Measurements from ENCODE around the gene UBE2E1. TPM values are rescaled to one million over a fixed set of nuclear protein-coding genes. Genes with fewer than 3 reads are reported as not detected.
"Not testable (repeated sequence)": the region's sequence is repeated elsewhere in the genome, so short reads cannot be mapped to it uniquely, and the experiment has no call there.

UBE2E1 gene
- total RNA-seq, 4 donors from 2014 or later, result 32.6 to 62.5 (median 55.9) TPM

GRCh38 chr3:23875113-23875725, 69.5 kb downstream of the UBE2E1 start:
- 74 to 75% methylated on average over 4 of the region's 4 CpGs for WGBS, 2 donors
- H3K4me3 ChIP-seq (ENCODE audit: low read depth, poor library complexity, severe bottlenecking), result no peak overlapping the region
- no peak for TF ChIP-seq POLR2A (IDR thresholded peaks at IDR 0.05)
- TF ChIP-seq CTCF (IDR thresholded peaks at IDR 0.05), result no peak
- intact Hi-C loops (cut with DNase I; ENCODE audit: low total_unique reads), result no loop called here
- DNase-seq (ENCODE audit: low spot score in 2 of 2), result no peak

GRCh38 chr3:23876923-23877322, 71.2 kb downstream of the UBE2E1 start:
- no peak for TF ChIP-seq CTCF (IDR thresholded peaks at IDR 0.05)
- TF ChIP-seq POLR2A (IDR thresholded peaks at IDR 0.05), result no peak
- no peak overlapping the region for H3K4me3 ChIP-seq (ENCODE audit: low read depth, poor library complexity, severe bottlenecking)
- intact Hi-C loops (cut with DNase I; ENCODE audit: low total_unique reads), result no loop called here
- WGBS, 2 donors, result 55 to 81% methylated on average over 2 of the region's 2 CpGs
- DNase-seq (ENCODE audit: low spot score in 2 of 2), result no peak

- TF ChIP-seq CTCF (IDR thresholded peaks at IDR 0.05) (no peak), POLR2A (IDR thresholded peaks at IDR 0.05) (no peak)
- WGBS, 2 donors, result 26 to 38% methylated on average over 5 of the region's 5 CpGs
- H3K4me3 ChIP-seq (ENCODE audit: low read depth, poor library complexity, severe bottlenecking), result no peak overlapping the region
- intact Hi-C loops (cut with DNase I; ENCODE audit: low total_unique reads), result no loop called here
- DNase-seq (ENCODE audit: low spot score in 2 of 2), result no peak
Observed at GRCh38 chr3:23877329-23877980, 71.7 kb downstream of the UBE2E1 start.

DNA sequence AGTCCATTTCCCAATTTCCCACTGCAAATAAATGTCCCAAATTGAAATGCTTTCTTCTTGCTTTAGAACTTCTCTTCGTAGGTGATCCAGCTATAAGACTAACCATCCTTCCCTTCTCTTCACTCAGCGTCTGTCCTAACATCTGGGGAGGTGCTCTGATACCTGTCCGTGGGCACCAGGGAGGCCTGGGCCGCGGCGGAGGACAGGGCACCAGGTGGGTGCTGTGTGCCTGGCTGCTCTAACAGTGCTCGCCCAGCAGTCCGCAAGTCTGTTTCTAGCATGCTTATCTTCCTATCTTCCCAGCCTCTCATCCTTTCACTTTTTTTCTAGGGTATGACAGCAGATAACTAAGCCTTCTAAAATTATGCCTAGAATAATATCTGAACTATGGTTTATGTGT, 73.7 kb downstream of the UBE2E1 start:
- no peak overlapping the region for H3K4me3 ChIP-seq (ENCODE audit: low read depth, poor library complexity, severe bottlenecking)
- TF ChIP-seq CTCF (IDR thresholded peaks at IDR 0.05) (no peak), POLR2A (IDR thresholded peaks at IDR 0.05) (no peak)
- no peak for DNase-seq (ENCODE audit: low spot score in 2 of 2)
- 97% methylated on average over 8 of the region's 8 CpGs for WGBS, 2 donors
- intact Hi-C loops (cut with DNase I; ENCODE audit: low total_unique reads), result no loop called here

- TF ChIP-seq CTCF (IDR thresholded peaks at IDR 0.05), result no peak
- no peak for TF ChIP-seq POLR2A (IDR thresholded peaks at IDR 0.05)
- DNase-seq (ENCODE audit: low spot score in 2 of 2), result no peak
- intact Hi-C loops (cut with DNase I; ENCODE audit: low total_unique reads), result no loop called here
- H3K4me3 ChIP-seq (ENCODE audit: low read depth, poor library complexity, severe bottlenecking), result no peak overlapping the region
- 67 to 70% methylated on average over 4 of the region's 4 CpGs for WGBS, 2 donors
Observed at GRCh38 chr3:23880703-23881339, 75.1 kb downstream of the UBE2E1 start.

DNA sequence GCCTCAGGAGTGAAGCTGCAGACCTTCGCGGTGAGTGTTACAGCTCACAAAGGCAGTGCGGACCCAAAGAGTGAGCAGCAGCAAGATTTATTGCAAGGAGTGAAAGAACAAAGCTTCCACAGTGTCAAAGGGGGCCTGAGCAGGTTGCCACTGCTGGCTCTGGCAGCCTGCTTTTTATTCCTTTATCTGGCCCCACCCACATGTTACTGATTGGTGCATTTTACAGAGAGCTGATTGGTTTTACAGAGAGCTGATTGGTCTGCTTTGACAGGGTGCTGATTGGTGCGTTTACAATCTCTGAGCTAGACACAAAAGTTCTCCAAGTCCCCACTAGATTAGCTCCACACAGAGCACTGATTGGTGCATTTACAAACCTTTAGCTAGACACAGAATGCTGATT, 76.2 kb downstream of the UBE2E1 start:
- intact Hi-C loops (cut with DNase I; ENCODE audit: low total_unique reads); H3K4me3 ChIP-seq (ENCODE audit: low read depth, poor library complexity, severe bottlenecking); DNase-seq (ENCODE audit: low spot score in 2 of 2): not testable (repeated sequence)
- 87 to 91% methylated on average over 4 of the region's 4 CpGs for WGBS, 2 donors
